OCI-LY3 (cell line): Measurements from ENCODE around the gene AOC1.
A peak's percentile ranks its signal among the peaks of the same experiment; 100 is the strongest.
"Not testable (repeated sequence)": the region's sequence is repeated elsewhere in the genome, so short reads cannot be mapped to it uniquely, and the experiment has no call there.

Source experiments
- H2AFZ ChIP-seq: fragments of 200-600, 300-600 bp; shearing (Covaris generic); 2 replicates; pipeline ENCODE4 v1.6.0; 2014; ENCODE audit warnings: antibody characterized with exemption, low read depth, low read length
- H3K27ac ChIP-seq: fragments of 200-600, 300-600 bp; sonication (generic); 2 replicates; pipeline ENCODE4 v1.5.1; 2014; ENCODE audit warnings: mild to moderate bottlenecking, low read length, moderate library complexity, mixed read lengths
- H3K27me3 ChIP-seq: fragments of 200-600, 300-600 bp; sonication (generic); 2 replicates; pipeline ENCODE4 v1.6.1; 2014; ENCODE audit warnings: low read depth, low read length, mixed read lengths
- H3K36me3 ChIP-seq: fragments of 200-600, 300-600 bp; sonication (generic); replicated peaks from 2 replicates; pipeline ENCODE3; 2014; ENCODE audit warnings: low read depth, low read length, mixed read lengths
- H3K4me1 ChIP-seq: fragments of 300-600, 200-600 bp; sonication (generic); 2 replicates; pipeline ENCODE4 v1.6.1; 2014; ENCODE audit warnings: low read length, mixed read lengths
- H3K4me2 ChIP-seq: fragments of 200-600, 300-600 bp; sonication (generic); 2 replicates; pipeline ENCODE4 v1.6.1; 2014; ENCODE audit warnings: low read length, mixed read lengths
- H3K4me3 ChIP-seq: fragments of 300-600, 200-600 bp; sonication (generic); 2 replicates; pipeline ENCODE4 v1.5.1; 2014; ENCODE audit warnings: antibody characterized with exemption, mild to moderate bottlenecking, low read length, moderate library complexity
- H3K79me2 ChIP-seq: fragments of 300-600, 200-600 bp; shearing (Covaris generic); 2 replicates; pipeline ENCODE4 v1.6.1; 2014; ENCODE audit warnings: mild to moderate bottlenecking, low read length, mixed read lengths
- H3K9ac ChIP-seq: fragments of 300-600, 200-600 bp; shearing (Covaris generic); 2 replicates; pipeline ENCODE4 v1.6.0; 2014; ENCODE audit warnings: mild to moderate bottlenecking, low read length, moderate library complexity
- H3K9me3 ChIP-seq: fragments of 200-600, 300-600 bp; shearing (Covaris generic); 2 replicates; pipeline ENCODE4 v1.6.1; 2014; ENCODE audit warnings: low read length, mixed read lengths; ENCODE audit not compliant: insufficient read depth
- H4K20me1 ChIP-seq: fragments of 200-600, 300-600 bp; sonication (generic); 2 replicates; pipeline ENCODE4 v1.6.1; 2016; ENCODE audit warnings: low read length, mixed read lengths; ENCODE audit not compliant: insufficient read depth
- CTCF ChIP-seq: fragments of 200-600, 300-600 bp; sonication (generic); IDR thresholded peaks from 2 replicates; pipeline ENCODE4 v1.5.1; 2014; ENCODE audit warnings: antibody characterized with exemption, low read length, low read depth
- EZH2phosphoT487 ChIP-seq: fragments of 200-600 bp; shearing (Covaris generic); IDR thresholded peaks from 2 replicates; pipeline ENCODE4 v1.6.1; 2018; ENCODE audit warnings: antibody characterized with exemption, mixed run types, low read depth

Gene AOC1

DNA sequence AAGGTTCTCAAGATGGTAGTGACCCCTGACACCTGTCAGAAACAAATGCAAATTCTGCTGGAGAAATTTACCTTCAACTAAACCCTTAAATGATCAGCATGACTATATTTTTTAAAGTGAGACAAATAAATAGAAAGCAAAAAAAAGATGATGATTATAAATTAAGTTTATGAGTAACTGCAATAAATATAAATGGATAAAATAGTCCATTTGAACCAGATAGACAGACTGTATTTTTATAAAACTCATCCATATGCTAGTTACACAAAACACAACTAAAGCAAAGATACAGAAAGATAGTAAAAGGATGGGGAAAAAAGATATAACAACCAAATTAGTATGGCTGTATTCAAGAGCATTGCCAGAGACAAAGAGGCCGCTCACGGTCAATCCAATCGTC lies 45.9 kb upstream of the AOC1 start:
- TF ChIP-seq CTCF: no peak
- TF ChIP-seq EZH2phosphoT487: no peak
- no peak overlapping the region for H3K9ac ChIP-seq
- no peak overlapping the region for H3K27ac ChIP-seq
- no peaks in the 10 kb centered on the region for H3K79me2 ChIP-seq
- H2AFZ ChIP-seq: no peak overlapping the region
- no peak overlapping the region for H3K4me2 ChIP-seq
- no peaks in the 10 kb centered on the region for H4K20me1 ChIP-seq
- H3K9me3 ChIP-seq: peaks cover 8% of the 10 kb centered on the region; the same call in 1 of the 2 replicates
- H3K27me3 ChIP-seq: no peaks in the 10 kb centered on the region
- H3K4me1 ChIP-seq: no peaks in the 10 kb centered on the region
- no peaks in the 10 kb centered on the region for H3K36me3 ChIP-seq
- no peak overlapping the region for H3K4me3 ChIP-seq

- Histone ChIP-seq H3K79me2 (no peaks in the 10 kb centered on the region), H3K27me3 (no peaks in the 10 kb centered on the region), H3K4me3 (no peak overlapping the region), H3K36me3 (no peaks in the 10 kb centered on the region), H3K4me1 (no peaks in the 10 kb centered on the region), H3K4me2 (no peak overlapping the region), H3K9me3 (peaks cover 8% of the 10 kb centered on the region; the same call in 1 of the 2 replicates), H4K20me1 (no peaks in the 10 kb centered on the region), H3K9ac (no peak overlapping the region), H3K27ac (no peak overlapping the region), H2AFZ (no peak overlapping the region)
- TF ChIP-seq CTCF (peak; percentile 17; the same call in 1 of the 2 replicates), EZH2phosphoT487 (no peak)
These were observed 45.5 kb upstream of the AOC1 start for GRCh38 chr7:150806863-150807262.

DNA sequence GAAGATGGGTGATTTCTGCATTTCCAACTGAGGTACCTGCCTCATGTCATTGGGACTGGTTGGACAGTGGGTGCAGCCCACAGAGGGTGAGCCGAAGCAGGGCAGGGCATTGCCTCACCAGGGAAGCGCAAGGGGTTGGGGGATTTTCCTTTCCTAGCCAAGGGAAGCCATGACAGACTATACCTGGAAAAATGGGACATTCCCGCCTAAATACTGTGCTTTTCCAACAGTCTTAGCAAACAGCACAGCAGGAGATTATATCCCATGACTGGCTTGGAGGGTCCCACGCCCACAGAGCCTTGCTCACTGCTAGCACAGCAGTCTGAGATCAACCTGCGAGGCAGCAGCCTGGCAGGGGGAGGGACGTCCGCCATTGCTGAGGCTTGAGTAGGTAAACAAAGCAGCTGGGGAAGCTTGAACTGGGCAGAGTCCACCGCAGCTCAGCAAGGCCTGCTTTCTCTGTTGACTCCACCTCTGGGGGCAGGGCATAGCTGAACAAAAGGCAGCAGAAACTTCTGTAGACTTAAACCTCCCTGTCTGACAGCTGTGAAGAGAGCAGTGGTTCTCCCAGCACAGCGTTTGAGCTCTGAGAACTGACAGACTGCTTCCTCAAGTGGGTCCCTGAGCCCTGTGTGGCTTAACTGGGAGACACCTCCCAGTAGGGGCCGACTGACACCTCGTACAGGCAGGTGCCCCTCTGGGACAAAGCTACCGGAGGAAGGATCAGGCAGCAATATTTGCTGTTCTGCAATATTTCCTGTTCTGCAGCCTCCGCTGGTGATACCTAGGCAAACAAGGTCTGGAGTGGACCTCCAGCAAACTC lies 44.5 kb upstream of the AOC1 start:
- H3K4me3 ChIP-seq, H3K79me2 ChIP-seq, H2AFZ ChIP-seq, H3K36me3 ChIP-seq, H3K4me1 ChIP-seq, H3K4me2 ChIP-seq, H3K9ac ChIP-seq, H3K27ac ChIP-seq, H3K9me3 ChIP-seq, H3K27me3 ChIP-seq, H4K20me1 ChIP-seq: not testable (repeated sequence)

DNA sequence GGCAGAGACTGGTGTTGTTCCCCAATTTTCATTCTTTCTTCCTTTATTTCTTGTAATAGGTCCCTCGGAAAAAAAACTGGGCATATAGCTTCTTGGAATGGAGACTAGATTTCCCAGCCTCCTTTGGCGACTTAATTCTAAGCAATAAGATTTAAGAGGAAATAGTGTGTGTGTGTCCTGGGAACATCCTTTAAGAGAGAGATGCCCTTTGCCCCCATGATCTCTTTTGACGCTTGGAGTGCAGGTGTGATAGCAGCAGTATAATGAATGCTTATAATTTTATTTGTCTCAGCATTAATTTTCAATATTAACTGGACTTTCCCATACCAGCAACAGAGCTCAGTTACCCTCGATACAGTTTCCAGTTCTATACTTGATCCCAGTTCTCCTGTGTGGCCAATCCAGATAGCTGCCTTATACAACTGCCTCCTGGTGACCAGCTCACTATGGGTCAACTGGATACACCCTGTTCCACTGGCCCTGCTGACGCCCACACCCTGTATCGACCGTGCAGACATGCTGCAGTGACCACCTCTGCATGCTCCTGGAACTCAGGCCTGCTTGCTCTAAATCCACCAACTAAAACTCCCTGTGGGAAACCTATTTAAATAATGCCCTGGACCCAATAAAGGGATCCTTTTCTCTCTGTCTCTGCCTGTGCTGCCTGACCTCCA lies 37.9 kb upstream of the AOC1 start:
- H3K4me3 ChIP-seq: no peak overlapping the region
- no peak overlapping the region for H3K9ac ChIP-seq
- H3K36me3 ChIP-seq: peaks cover 22% of the 10 kb centered on the region
- TF ChIP-seq EZH2phosphoT487: no peak
- no peak for TF ChIP-seq CTCF
- H3K79me2 ChIP-seq: no peaks in the 10 kb centered on the region
- H2AFZ ChIP-seq: no peak overlapping the region
- no peak overlapping the region for H3K27ac ChIP-seq
- peaks cover 16% of the 10 kb centered on the region; the same call in 1 of the 2 replicates for H3K9me3 ChIP-seq
- H3K27me3 ChIP-seq: no peaks in the 10 kb centered on the region
- no peaks in the 10 kb centered on the region for H4K20me1 ChIP-seq
- no peak overlapping the region for H3K4me2 ChIP-seq
- peaks cover 24% of the 10 kb centered on the region for H3K4me1 ChIP-seq
